IMR-90 (cell line): ENCODE results near the gene TFCP2. TPM values are rescaled to one million over a fixed set of nuclear protein-coding genes. Genes with fewer than 3 reads are reported as not detected.

Experiments used
- ATAC-seq: fragments of 200-7000 bp; cut with Tn5 transposase; 2 replicates; pipeline ENCODE4 v1.9.1; 2020; ENCODE audit warnings: low read depth, mild to moderate bottlenecking, moderate library complexity
- BruUV-seq: library from RNA; stranded (reverse); fragments of 400-500 nt; replicated peaks from 2 replicates; lab custom pipeline; 2021; lab: Mats Ljungman, UMichigan
- CTCF ChIA-PET: fragments of 300-600 bp; formaldehyde crosslinking; extraction: SDS; loops from one replicate; lab custom pipeline; 2021; ENCODE audit warnings: antibody characterized with exemption; lab: Yijun Ruan, JAX
- POLR2A ChIA-PET: fragments of 300-600 bp; sonication (Branson Sonifier 250); formaldehyde crosslinking; loops from one replicate; lab custom pipeline; 2022; ENCODE audit warnings: antibody characterized with exemption; ENCODE audit not compliant: unreplicated experiment; lab: Charles Lee
- DNase-seq: peaks from one replicate; pipeline ENCODE4 v3.0.0; 2013
- H2AFZ ChIP-seq: replicated peaks from 2 replicates; pipeline ENCODE3; 2013; ENCODE audit warnings: low read length, mild to moderate bottlenecking; ENCODE audit not compliant: poor library complexity
- H2AK5ac ChIP-seq: 2 replicates; pipeline ENCODE4 v1.6.1; 2013; ENCODE audit warnings: low read depth, low read length, inconsistent platforms
- H2AK9ac ChIP-seq: replicated peaks from 2 replicates; pipeline ENCODE3; 2013; ENCODE audit warnings: mild to moderate bottlenecking, low read depth, low read length, moderate library complexity; ENCODE audit not compliant: poor library complexity
- H2BK120ac ChIP-seq: 2 replicates; pipeline ENCODE4 v1.6.1; 2013; ENCODE audit warnings: low read depth, low read length, inconsistent platforms
- H2BK15ac ChIP-seq: 3 replicates; pipeline ENCODE4 v1.6.1; 2013; ENCODE audit warnings: low read depth, low read length, inconsistent platforms
- H2BK20ac ChIP-seq: 2 replicates; pipeline ENCODE4 v1.6.1; 2013; ENCODE audit warnings: low read depth, mild to moderate bottlenecking, inconsistent platforms, low read length, moderate library complexity
- H2BK5ac ChIP-seq: 2 replicates; pipeline ENCODE4 v1.6.1; 2013; ENCODE audit warnings: mild to moderate bottlenecking, low read depth, low read length, inconsistent platforms; ENCODE audit not compliant: poor library complexity, severe bottlenecking
- H3K14ac ChIP-seq: replicated peaks from 2 replicates; pipeline ENCODE4 v1.6.1; 2013; ENCODE audit warnings: low read depth, low read length, inconsistent platforms
- H3K18ac ChIP-seq: 2 replicates; pipeline ENCODE4 v1.6.1; 2013; ENCODE audit warnings: low read depth, low read length, control low read depth
- H3K23ac ChIP-seq: 2 replicates; pipeline ENCODE4 v1.6.1; 2013; ENCODE audit warnings: low read depth, low read length, inconsistent platforms
- H3K27ac ChIP-seq: 2 replicates; pipeline ENCODE4 v1.5.1; 2013; ENCODE audit warnings: mild to moderate bottlenecking, control low read depth, low read length; ENCODE audit not compliant: insufficient read depth
- H3K27me3 ChIP-seq: 2 replicates; pipeline ENCODE4 v1.6.1; 2013; ENCODE audit warnings: low read length; ENCODE audit not compliant: control insufficient read depth, insufficient read depth
- H3K36me3 ChIP-seq: 2 replicates; pipeline ENCODE4 v1.6.1; 2013; ENCODE audit warnings: low read length, mixed read lengths; ENCODE audit not compliant: control insufficient read depth, insufficient read depth
- H3K4ac ChIP-seq: 2 replicates; pipeline ENCODE4 v1.6.1; 2013; ENCODE audit warnings: low read depth, low read length, inconsistent platforms
- H3K4me1 ChIP-seq: 2 replicates; pipeline ENCODE4 v1.6.1; 2013; ENCODE audit warnings: low read length, mixed read lengths; ENCODE audit not compliant: control insufficient read depth, insufficient read depth
- H3K4me2 ChIP-seq: 2 replicates; pipeline ENCODE4 v1.6.1; 2013; ENCODE audit warnings: low read depth, mild to moderate bottlenecking, control low read depth, low read length, moderate library complexity
- H3K4me3 ChIP-seq: 2 replicates; pipeline ENCODE4 v1.5.1; 2013; ENCODE audit warnings: low read depth, mild to moderate bottlenecking, control low read depth, low read length, moderate library complexity; ENCODE audit not compliant: insufficient read depth
- H3K56ac ChIP-seq: 2 replicates; pipeline ENCODE4 v1.6.1; 2013; ENCODE audit warnings: low read length, inconsistent platforms; ENCODE audit not compliant: insufficient read depth; ENCODE audit errors: extremely low read depth
- H3K79me1 ChIP-seq, 2 experiments: 2 replicates each; pipeline ENCODE4 v1.6.1; 2013; ENCODE audit warnings: low read length in 2 of 2, inconsistent platforms in 1 of 2, low read depth in 1 of 2
- H3K9ac ChIP-seq: 2 replicates; pipeline ENCODE4 v1.6.1; 2013; ENCODE audit warnings: low read depth, low read length, control low read depth
- H3K9me1 ChIP-seq: 2 replicates; pipeline ENCODE4 v1.6.1; 2013; ENCODE audit warnings: low read length, inconsistent platforms; ENCODE audit not compliant: insufficient read depth
- H3K9me3 ChIP-seq: 2 replicates; pipeline ENCODE4 v1.6.1; 2013; ENCODE audit warnings: low read length; ENCODE audit not compliant: control insufficient read depth, insufficient read depth
- H4K20me1 ChIP-seq: 2 replicates; pipeline ENCODE4 v1.6.1; 2013; ENCODE audit warnings: low read length, inconsistent platforms; ENCODE audit not compliant: insufficient read depth
- H4K5ac ChIP-seq: 2 replicates; pipeline ENCODE4 v1.6.1; 2013; ENCODE audit warnings: mild to moderate bottlenecking, low read depth, low read length, control low read depth
- H4K8ac ChIP-seq, 2 experiments: 2 replicates each; pipeline ENCODE4 v1.6.1; 2013; ENCODE audit warnings: low read depth in 2 of 2, low read length in 2 of 2, control low read depth in 1 of 2, inconsistent platforms in 1 of 2
- H4K91ac ChIP-seq: 2 replicates; pipeline ENCODE4 v1.6.1; 2013; ENCODE audit warnings: low read depth, low read length, inconsistent platforms; ENCODE audit not compliant: insufficient read depth
- BHLHE40 ChIP-seq: fragments of 150-350 bp; IDR thresholded peaks from 2 replicates; pipeline ENCODE4 v1.6.1; 2016; ENCODE audit warnings: mild to moderate bottlenecking, low read depth, low read length
- CEBPB ChIP-seq: IDR thresholded peaks from 2 replicates; pipeline ENCODE4 v1.6.1; 2012; ENCODE audit warnings: low read depth, low read length, improper control_type of control experiment
- CHD1 ChIP-seq: IDR thresholded peaks from 2 replicates; pipeline ENCODE4 v1.6.1; 2012; ENCODE audit warnings: low read depth, low read length, improper control_type of control experiment
- CTCF ChIP-seq: conservative IDR thresholded peaks from 2 replicates; pipeline ENCODE4 v1.5.1; 2012; ENCODE audit warnings: mild to moderate bottlenecking, low read depth, low read length, improper control_type of control experiment
- ELK1 ChIP-seq: fragments of 150-350 bp; IDR thresholded peaks from 2 replicates; pipeline ENCODE4 v1.6.1; 2016; ENCODE audit warnings: low read depth, mild to moderate bottlenecking, low read length, moderate library complexity, borderline replicate concordance
- FOS ChIP-seq: fragments of 150-350 bp; IDR thresholded peaks from 2 replicates; pipeline ENCODE4 v1.6.1; 2016; ENCODE audit warnings: low read depth, low read length
- NFE2L2 ChIP-seq: fragments of 150-350 bp; IDR thresholded peaks from 2 replicates; pipeline ENCODE4 v1.6.1; 2016; ENCODE audit warnings: low read depth, mild to moderate bottlenecking, low read length
- RAD21 ChIP-seq: IDR thresholded peaks from 2 replicates; pipeline ENCODE4 v1.6.1; 2012; ENCODE audit warnings: low read length, improper control_type of control experiment
- SMC3 ChIP-seq: fragments of 150-350 bp; IDR thresholded peaks from 2 replicates; pipeline ENCODE4 v1.6.1; 2016; ENCODE audit warnings: low read depth, mild to moderate bottlenecking, antibody characterized with exemption, low read length, moderate library complexity
- dilution Hi-C: fragments of 300-500 bp; cut with HindIII; formaldehyde crosslinking; loops from one replicate; pipeline ENCODE4 v1.14.3; 2018; ENCODE audit warnings: low sequenced_read_pairs; ENCODE audit not compliant: unreplicated experiment
- in situ Hi-C: fragments of 300-500 bp; cut with MboI; formaldehyde crosslinking; loops from 3 replicates; pipeline ENCODE4 v1.14.3; 2019; ENCODE audit warnings: low sequenced_read_pairs, inconsistent platforms, mixed read lengths
- intact Hi-C: fragments of 100-400 bp; cut with micrococcal nuclease; formaldehyde crosslinking; loops from 2 replicates; pipeline ENCODE4 v1.10.0; 2022
- polyA plus RNA-seq, 3 experiments: library from polyadenylated mRNA; depleted of rRNA; stranded (reverse); fragments of >200 nt; gene quantifications; 2 replicates each; pipeline ENCODE4 v1.2.3, GENCODE V29; 2012; ENCODE audit warnings: low replicate concordance in 1 of 3
- total RNA-seq: library from RNA; depleted of rRNA; stranded (reverse); fragments of >200 nt; gene quantifications from 2 replicates; pipeline ENCODE4 v1.2.3, GENCODE V29; 2012
- TF ChIP-seq, protein P1 (sequence below): fragments of 150-350 bp; IDR thresholded peaks from 2 replicates; pipeline ENCODE4 v1.6.1; 2017; ENCODE audit warnings: mild to moderate bottlenecking, antibody characterized with exemption, low read length, low read depth

The TFCP2 gene
- total and polyA plus RNA-seq, 2 of the 4 experiments (the other 2 are of a cell fraction) = 10.0 to 15.4 TPM

DNA sequence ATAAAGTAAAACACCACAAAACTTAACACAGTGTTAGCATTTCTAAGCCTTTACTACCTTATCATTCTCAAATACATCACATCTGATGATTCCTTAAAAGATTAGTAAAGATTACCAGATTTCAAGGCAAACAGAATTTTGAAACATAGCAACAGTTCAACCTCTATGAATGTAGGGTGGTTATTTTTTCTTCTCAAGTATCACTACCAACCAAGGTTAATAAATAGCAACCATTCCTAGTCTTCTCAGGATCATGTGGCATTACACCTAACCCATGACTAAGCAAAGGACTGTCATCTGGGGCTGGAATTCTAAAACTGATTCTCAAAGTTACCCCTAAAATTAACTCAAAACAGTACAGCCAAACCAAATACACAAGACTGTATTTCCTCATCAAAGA lies 50.1 kb downstream of the TFCP2 start:
- Histone ChIP-seq H2BK5ac (no peak overlapping the region), H3K79me1 (peaks cover 4 to 22% of the 10 kb centered on the region in 2 experiments; a peak in 1 of 4 replicates), H3K4me2 (no peak overlapping the region), H4K8ac (no peak overlapping the region), H3K9me1 (peaks cover 5% of the 10 kb centered on the region; the same call in 1 of the 2 replicates), H2AK5ac (no peak overlapping the region), H3K4me3 (no peak overlapping the region), H2BK120ac (no peak overlapping the region), H3K18ac (no peak overlapping the region), H3K4ac (no peak overlapping the region), H3K9ac (no peak overlapping the region), H3K9me3 (no peaks in the 10 kb centered on the region), H3K27me3 (no peaks in the 10 kb centered on the region), H3K23ac (no peak overlapping the region), H4K91ac (no peak overlapping the region), H4K20me1 (peaks cover 7% of the 10 kb centered on the region; the same call in 1 of the 2 replicates), H3K4me1 (peaks cover 4% of the 10 kb centered on the region), H3K36me3 (peaks cover 6% of the 10 kb centered on the region; the same call in 1 of the 2 replicates), H4K5ac (no peak overlapping the region), H2BK15ac (no peak overlapping the region), H3K56ac (no peak overlapping the region), H2BK20ac (no peak overlapping the region), H3K14ac (no peak overlapping the region), H2AK9ac (no peak overlapping the region), H3K27ac (no peak overlapping the region), H2AFZ (no peak overlapping the region)
- no peak for ATAC-seq
- TF ChIP-seq ELK1 = no peak
- no peak for TF ChIP-seq CHD1
- TF ChIP-seq, protein P1, sequence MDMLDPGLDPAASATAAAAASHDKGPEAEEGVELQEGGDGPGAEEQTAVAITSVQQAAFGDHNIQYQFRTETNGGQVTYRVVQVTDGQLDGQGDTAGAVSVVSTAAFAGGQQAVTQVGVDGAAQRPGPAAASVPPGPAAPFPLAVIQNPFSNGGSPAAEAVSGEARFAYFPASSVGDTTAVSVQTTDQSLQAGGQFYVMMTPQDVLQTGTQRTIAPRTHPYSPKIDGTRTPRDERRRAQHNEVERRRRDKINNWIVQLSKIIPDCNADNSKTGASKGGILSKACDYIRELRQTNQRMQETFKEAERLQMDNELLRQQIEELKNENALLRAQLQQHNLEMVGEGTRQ = no peak
- TF ChIP-seq BHLHE40 = no peak
- no peak for TF ChIP-seq SMC3
- TF ChIP-seq RAD21 = no peak
- no peak for TF ChIP-seq NFE2L2
- no peak for TF ChIP-seq CEBPB
- no peak for TF ChIP-seq FOS
- no peak for TF ChIP-seq CTCF
- ChIA-PET CTCF (no interaction called here), POLR2A (no interaction called here)
- intact Hi-C loops = no loop called here
- dilution Hi-C loops = no loop called here
- in situ Hi-C loops = no loop called here
- no TSS peak for BruUV-seq
- DNase-seq = no peak
